NCI-H82 treated with DMSO at 0.1 percent for 48 hours (cell line): Measurements from ENCODE around the gene MGAT5.
A peak's percentile ranks its signal among the peaks of the same experiment; 100 is the strongest.

Experiments used
- DNase-seq: peaks from one replicate; lab custom pipeline; 2025; ENCODE audit not compliant: unreplicated experiment; lab: John Stamatoyannopoulos, UW

MGAT5 gene

DNA sequence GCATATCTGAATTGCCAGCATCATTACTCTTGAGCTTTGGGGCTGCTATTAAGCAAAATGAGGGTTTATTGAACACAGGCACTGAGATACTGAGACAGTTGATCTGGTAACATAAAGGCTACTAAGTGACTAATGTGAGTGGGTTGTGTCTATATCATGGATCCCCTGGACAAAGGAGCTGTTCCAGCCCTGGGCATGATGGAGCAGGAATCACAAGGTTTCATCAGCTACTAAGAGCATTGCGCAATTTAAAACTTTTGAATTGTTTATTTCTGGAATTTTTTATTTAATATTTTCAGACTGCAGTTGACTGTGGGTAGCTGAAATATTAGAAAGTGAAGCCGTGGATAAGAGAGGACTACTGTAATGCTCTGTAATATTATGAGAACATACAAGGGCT lies 73.5 kb downstream of the MGAT5 start:
- no peak for DNase-seq

DNA sequence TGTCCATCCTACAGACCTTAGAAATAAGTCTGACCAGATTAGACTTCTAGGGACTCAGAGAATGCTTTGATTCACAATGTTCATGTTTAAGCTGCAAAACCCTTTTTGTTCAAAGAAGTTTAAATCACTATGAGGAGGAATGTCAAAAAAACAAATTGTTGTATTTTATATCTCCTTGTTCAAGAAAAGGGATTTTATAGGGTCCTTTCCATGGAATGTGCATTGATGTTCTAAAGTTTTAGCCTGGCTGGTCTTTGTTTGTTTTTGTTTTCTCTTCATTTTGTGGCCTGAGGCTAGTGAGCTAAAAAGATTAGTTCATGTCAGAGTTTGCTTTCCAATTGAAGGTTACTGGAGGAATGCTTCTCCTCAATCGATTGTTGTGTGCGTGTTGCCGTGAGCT lies 77.2 kb downstream of the MGAT5 start:
- no peak for DNase-seq

DNA sequence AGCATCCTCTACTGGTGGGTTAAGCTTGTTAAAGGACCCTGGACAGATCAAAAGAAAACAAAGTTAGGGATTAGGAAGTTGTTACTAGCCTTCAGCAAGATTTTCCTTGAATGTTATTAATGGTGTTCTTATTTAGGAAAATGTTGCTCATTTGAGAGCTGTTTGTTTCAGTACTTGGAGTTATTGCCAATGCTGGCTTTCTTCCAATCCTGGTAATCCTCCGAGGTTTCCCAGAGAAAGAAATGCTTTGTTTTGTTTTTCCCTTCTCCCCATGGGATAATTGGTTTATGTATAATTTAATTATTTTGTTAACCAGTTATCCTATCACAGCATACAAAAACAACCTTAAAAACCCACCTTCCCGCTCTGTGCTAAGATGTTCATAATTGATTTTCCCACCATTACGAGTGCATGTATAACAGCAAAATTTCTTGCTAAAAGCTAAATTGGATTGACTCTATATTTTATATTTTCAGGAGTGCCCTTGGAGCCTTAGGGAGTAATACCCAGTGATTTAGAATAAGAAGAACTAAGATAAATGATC lies 79.8 kb downstream of the MGAT5 start:
- DNase-seq, result peak; percentile 91

DNA sequence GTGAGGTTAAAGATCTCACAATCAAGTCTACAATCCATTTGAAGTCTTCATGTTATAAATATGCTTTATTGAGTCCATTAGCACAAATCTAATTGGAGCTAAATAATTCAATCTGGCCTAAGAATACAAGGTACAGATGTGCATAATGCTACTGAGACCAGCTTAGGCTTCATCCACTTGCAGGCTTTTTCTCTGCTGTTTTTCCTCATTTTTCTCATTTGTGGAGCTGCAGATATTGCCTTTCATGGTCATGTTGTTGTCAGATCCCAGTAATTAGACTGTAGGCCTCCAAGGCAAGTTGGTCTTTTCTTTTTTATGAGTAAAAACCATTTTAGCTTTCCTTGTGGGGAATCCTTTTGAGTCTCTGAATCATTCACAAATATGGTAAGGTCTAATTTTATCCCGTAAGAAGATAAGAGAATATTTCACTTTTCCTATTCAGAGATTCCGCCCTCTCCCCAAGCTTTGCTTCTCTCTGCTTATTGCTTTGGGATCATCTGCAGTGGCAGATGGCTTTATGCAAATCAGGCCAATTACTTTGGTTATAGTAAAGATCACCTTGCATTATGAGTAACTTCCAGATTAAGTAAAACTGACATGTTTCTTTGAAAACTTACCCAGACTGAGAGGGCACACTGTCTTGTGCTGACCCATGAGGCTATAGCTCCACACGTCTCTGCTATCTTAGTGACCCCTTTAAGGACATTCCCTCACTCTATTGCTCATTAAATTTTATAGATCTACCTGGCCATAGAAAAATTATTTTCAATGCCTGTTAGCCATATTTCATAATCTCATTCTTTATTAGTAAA lies 80.9 kb downstream of the MGAT5 start:
- DNase-seq, result peak; percentile 50

DNA sequence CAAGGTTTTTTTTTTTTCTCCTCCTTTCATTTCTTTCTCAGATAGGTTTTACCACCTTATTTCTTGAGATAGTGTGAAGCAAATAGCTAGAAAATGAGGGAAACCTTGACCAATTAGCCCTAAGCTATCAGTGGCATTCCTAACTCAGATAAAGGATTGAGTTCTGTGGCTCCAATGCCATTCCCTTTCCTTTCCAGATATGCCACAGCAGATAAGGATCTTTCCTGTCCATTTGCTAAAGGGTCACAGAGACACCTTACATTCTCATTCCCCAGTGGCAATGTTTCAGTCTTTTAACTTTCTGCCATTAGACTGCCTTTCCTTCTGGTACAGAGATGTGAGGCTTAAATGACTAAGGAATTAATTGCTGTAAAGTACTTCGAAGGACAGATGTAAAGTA lies 81.7 kb downstream of the MGAT5 start:
- DNase-seq, result peak; percentile 54

DNA sequence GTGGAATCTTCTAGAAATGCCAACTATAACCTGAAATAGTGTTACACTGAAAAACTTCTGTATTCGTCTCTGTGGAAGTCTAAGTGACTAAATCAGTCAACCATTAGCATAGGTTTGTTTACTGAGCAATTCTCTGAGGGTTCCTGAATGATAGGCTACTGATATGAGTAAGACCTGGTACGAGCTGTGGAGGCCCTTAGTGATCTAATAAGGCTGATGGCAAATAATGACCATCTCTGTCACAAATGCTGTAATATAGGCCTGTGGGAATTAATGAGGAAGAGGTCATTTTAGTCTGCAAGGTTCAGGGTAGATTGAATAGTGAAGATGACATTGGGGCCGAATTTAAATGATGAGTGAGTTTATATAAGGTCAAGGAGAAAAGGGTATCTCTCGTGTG lies 82.5 kb downstream of the MGAT5 start:
- no peak for DNase-seq

DNA sequence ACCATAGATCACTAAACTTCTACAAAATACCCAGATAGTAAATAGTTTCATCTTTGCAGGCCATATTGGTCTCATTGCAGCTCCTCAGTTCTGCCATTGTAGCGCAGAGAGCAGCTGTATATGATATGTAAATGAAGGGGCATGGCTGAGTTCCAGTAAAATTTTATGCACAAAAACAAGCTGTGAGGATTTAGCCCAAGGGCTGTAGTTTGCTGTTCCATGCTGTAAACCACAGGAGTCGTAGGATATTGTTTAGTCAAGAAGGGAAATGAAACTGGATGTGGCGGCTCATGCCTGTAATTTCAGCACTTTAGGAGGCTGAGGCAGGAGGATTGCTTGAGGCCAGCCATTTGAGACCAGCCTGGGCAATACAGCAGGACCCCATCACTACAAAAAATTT lies 83.0 kb downstream of the MGAT5 start:
- no peak for DNase-seq

DNA sequence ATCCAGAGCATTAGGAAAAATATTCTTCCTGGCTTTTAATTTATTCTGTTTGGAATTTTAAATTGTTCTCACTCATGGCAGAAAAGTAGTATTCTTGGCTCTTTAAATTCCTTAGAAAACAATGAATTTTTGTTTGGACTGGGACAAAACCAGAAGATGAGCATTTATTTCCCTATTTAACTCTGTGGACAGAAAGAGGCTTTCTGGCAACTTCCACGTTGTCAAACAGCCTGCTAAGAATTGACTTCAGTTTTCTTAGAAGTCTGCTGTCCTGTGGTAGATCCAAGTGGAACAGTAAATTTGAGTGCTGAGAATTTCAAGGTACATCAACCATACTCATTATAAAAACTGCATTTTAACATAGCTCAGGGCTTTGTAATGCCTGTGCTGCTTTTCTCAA lies 83.8 kb downstream of the MGAT5 start:
- DNase-seq, result no peak

DNA sequence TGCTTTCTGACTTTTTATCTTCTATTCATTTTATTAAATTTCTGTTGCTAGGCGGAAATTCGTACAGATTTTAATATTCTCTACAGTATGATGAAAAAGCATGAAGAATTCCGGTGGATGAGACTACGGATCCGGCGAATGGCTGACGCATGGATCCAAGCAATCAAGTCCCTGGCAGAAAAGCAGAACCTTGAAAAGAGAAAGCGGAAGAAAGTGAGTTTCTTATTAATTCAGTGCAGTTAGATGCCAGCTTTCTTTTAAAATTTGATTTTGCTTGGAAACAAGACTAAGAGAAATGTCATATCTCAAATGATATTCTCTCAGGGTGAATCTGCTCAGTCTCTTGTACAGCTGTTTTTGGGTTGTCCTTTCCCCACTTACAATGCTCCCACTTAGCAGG lies 84.3 kb downstream of the MGAT5 start:
- no peak for DNase-seq

DNA sequence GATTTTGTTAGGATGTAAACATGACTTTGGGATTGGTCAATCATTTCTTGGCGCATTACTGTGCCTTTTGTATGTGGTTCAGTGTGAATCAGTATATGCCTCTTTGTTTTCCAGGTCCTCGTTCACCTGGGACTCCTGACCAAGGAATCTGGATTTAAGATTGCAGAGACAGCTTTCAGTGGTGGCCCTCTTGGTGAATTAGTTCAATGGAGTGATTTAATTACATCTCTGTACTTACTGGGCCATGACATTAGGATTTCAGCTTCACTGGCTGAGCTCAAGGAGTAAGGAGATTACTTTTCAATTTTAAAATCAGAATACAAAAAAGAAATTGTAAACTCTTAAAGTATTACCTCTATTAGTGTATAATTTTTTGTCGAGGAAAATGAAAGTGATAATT lies 87.6 kb downstream of the MGAT5 start:
- peak; percentile 76 for DNase-seq

DNA sequence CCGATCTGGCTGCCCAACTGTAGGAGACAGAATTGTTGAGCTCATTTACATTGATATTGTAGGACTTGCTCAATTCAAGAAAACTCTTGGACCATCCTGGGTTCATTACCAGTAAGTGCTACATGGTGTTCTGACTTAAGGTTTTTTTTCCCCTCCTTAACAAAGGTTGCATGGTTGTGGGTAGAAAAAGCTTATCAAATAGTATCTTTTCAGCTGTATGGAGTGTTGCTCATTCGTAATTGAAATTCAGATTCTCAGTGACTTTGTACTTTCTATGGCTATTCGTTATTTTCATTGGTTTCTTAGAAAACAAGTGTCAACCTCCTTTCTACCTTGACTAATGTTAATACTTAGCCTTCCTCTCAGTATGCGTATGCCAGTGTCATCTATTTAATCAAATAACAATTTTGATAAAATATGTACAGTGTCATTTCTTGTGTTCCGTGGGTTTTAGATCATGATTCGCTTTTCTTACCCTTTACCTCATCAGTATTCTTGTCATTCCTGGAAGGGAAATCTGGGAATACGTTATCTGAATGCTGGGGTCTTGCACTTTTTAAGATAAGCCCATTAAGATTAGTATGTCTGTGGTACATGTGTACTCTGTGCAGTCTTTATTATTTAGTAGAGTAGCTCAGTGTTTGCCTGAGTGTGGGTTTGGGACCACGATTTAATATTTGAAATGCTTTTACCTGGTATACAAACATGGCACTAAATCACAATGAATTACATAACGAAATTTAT lies 91.3 kb downstream of the MGAT5 start:
- DNase-seq, result no peak

DNA sequence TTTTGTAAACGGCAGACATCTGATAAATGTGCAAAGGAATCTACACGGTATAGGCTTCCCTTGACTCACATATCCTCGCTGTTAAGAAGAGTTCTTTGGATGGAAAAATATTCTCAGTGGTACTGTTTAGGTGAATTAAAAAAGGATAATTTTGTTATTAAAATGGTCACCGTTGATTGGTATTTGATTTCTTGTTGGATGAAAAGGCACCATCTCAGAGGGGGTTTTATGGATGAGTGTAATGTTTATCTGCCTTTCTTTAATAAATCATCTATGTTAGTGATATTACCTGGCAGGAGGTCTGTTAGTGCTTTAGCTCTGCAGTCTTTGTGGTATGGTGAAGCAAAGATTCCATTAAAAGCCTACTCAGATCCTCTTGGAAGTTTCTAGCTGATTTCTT lies 92.3 kb downstream of the MGAT5 start:
- no peak for DNase-seq

DNA sequence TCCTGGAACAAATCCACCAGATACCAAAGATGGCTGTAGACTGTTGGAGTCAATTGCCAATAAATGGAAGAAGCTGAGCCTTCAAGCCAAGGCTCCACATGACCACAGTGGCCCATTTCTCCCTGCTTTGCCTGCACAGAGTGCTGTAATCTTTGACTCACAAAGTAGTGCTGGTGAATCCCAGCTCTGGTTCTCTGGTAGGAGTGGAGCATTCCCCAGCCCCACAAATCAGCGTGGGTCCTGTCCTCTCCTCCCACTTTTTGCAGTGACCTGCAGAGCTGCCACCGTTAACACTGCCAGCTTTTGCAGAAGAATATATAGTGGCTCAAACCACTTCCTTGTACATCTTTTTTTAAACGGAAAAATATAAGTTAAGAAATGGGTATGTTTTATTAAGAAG lies 93.9 kb downstream of the MGAT5 start:
- no peak for DNase-seq

DNA sequence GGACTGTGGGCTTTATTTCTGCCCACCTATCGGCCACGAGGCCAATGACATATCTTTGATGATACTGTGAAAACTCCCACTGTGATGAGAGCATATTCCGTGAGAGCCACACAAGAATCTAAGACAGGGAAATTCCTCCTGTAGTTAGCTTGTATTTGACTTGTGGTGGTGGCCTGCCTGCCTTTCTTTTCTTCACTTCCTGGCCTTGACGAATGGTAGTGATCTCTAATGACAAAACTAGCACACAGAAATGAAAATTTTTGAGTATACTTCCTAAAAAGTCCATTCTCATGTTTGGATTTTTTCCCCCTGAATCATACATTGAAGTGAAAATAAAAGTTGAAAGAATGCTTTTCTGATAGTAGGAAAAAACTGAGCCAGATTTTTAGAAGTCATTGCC lies 94.4 kb downstream of the MGAT5 start:
- DNase-seq, result no peak

DNA sequence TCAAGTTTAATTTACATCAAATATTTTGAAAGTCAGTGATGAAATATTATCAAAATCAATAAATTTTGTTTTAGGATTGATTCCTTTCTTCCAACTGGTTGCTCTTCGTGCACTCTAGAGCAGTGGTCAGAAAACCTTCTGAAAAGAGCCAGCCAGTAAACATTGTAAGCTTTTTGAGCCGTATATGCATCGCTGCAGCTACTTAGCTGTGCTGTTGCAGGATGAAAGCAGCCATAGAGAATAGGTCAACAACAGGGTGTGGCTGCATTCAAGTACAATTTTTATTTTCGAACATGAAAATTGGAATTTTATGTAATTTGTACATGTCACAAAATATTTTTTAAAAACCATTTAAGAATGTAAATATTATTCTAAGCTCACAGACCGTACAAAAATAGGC lies 94.9 kb downstream of the MGAT5 start:
- DNase-seq, result no peak

DNA sequence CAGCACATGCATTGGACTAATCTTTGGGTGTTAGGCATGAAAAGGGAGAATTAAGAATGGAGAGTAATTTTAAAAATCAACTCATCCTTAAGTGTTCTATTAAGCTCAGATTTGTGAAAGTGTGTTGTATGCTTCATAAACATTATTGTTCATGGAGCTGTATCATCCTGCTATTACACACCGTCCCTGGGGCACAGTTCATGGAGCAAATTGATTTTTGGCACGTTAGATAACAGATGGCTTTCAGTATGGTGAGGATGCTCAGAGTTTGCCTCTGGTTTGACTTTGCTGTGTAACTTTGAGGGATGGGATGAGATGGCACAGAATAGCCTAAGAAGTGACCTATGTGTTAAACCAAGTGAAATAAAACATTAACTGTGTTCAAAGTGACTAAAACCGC lies 97.1 kb downstream of the MGAT5 start:
- no peak for DNase-seq

DNA sequence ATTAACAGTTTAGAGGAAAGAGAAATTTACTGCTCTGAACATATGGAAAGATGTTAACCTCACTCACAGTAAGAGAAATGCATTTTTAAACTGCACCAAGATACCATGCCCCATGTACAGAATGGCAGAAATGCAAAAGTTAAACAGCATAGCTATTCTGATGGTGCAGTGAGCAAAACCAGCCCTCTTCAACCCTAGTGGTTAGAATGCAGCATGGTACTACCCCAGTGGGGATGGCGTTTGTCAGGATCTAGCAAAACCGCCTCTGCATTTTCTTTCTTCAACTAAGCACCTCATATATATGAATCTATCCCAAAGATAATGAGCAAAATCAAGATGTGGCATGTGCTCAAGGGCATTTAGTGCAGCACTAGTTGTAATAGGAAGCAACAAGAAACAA lies 98.0 kb downstream of the MGAT5 start:
- DNase-seq, result no peak

DNA sequence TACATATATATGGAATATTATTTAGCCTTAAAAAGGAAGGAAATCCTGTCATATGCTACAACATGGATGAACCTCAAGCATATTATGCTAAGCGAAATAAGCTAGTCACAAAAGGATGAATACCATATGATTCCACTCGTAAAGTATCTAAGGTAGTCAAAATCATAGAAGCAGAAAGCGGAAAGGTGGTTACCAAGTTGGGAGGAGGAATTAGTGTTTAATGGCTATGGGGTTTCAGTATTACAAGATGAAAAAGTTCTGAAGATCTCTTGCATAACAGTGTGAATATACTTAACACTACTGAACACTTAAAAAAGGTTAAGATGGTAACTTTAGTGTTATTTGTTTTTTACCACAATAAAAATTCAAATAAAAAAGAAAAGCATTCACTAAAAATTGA lies 99.0 kb downstream of the MGAT5 start:
- DNase-seq, result no peak

DNA sequence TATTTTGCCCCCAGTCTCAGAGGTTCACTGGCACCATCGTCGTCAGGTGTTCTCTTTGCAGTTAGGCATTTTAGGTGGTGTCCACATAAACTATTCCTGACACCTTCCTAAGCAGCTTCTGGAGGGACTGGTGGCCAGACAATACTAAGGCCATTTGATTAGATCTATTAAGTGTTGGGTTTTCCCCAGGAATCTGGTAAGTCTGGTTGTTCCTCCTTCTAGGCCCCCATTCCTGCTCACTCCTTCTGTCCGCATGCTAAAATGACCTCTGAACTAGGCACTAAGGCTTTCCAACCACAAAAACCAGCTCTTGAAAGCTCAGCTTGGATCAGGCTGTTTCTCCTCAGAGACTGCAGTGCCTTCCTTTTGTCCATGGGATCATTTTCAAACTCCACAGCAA lies 100.7 kb downstream of the MGAT5 start:
- DNase-seq, result no peak

DNA sequence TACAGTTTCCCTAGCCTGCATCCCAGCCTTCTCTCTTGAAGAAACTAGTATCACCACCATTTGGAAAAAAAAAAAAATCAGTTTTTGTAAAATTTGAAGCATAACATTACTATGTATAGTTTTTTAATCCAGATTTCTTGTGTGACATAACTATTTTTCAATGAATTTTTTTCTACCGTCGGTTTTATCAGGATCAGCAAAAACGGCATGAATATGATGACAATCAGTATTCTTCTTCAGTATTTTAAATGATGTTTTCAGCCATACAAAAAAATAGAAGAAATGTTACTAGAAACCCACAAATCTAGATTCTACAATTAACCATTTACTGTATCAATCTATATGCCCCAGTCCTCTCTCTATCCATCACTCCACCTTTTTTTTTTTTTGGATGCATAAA lies 103.9 kb downstream of the MGAT5 start:
- no peak for DNase-seq

DNA sequence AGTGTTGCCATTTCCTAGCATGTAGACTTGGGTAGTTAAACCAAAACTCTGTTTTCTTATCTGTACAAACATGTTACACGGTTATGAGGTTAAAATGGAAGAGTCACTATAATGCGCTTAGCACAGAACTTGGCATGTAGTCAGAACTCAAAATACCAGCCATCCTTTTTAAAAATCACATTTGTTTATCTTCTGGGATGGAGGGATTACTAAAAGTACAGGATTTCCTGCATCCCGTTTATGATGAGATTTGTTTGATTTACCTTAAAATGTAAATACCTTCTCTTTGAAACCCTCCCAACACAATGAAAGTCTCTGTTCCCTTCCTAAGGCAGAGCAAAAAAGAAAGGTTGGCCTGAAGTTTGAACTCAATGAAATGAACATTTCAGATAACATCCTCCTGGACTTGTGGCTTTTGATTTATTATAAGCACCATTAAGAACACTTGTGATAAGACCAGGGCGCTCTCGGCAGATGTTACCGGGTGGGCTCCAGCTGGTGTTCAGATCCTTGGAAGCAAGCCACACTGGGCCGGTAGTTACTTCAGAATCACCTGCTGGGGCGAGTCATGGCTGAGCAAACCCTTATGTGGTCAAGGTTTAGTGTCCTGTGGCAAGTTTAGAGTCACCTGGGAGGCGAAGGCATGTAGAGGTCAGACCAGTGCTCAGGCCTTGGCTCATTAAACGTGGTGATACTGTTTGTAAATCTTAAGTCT lies 105.7 kb downstream of the MGAT5 start:
- peak; percentile 69 for DNase-seq
